GM18517 (cell line): Measurements from ENCODE around the gene DUSP22.

Experiments used
- ATAC-seq: cut with Tn5 transposase; IDR thresholded peaks from one replicate; pipeline ENCODE4 v1.9.1; 2021; ENCODE audit warnings: mild to moderate bottlenecking, moderate library complexity; ENCODE audit not compliant: unreplicated experiment

Gene DUSP22

GRCh38 chr6:296151-297122 lies 4.2 kb downstream of the DUSP22 start:
- ATAC-seq, result no peak

- ATAC-seq, result no peak
These were observed 5.4 kb downstream of the DUSP22 start for GRCh38 chr6:297571-298232.

- ATAC-seq, result no peak
These were observed 6.2 kb downstream of the DUSP22 start for GRCh38 chr6:298233-299103.

- no peak for ATAC-seq
These were observed 7.1 kb downstream of the DUSP22 start for GRCh38 chr6:299104-299980.

- ATAC-seq, result no peak
These were observed 7.7 kb downstream of the DUSP22 start for GRCh38 chr6:300026-300425.

- no peak for ATAC-seq
These were observed 8.4 kb downstream of the DUSP22 start for GRCh38 chr6:300494-301198.

GRCh38 chr6:301526-301925 lies 9.2 kb downstream of the DUSP22 start:
- no peak for ATAC-seq

GRCh38 chr6:301929-302705 lies 9.8 kb downstream of the DUSP22 start:
- ATAC-seq, result no peak

GRCh38 chr6:302760-303159 lies 10.5 kb downstream of the DUSP22 start:
- no peak for ATAC-seq

GRCh38 chr6:303263-303662 lies 11.0 kb downstream of the DUSP22 start:
- no peak for ATAC-seq

- ATAC-seq, result no peak
These were observed 11.8 kb downstream of the DUSP22 start for GRCh38 chr6:303948-304558.

GRCh38 chr6:304833-305370 lies 12.6 kb downstream of the DUSP22 start:
- ATAC-seq, result no peak

GRCh38 chr6:305371-306206 lies 13.3 kb downstream of the DUSP22 start:
- ATAC-seq, result peak; percentile 87

GRCh38 chr6:306641-307061 lies 14.4 kb downstream of the DUSP22 start:
- ATAC-seq, result no peak

- no peak for ATAC-seq
These were observed 15.0 kb downstream of the DUSP22 start for GRCh38 chr6:307065-307814.

- ATAC-seq, result no peak
These were observed 15.6 kb downstream of the DUSP22 start for GRCh38 chr6:307874-308273.
